ENCODE results near the gene TPPP2. TPM values are rescaled to one million over a fixed set of nuclear protein-coding genes. Genes with fewer than 3 reads are reported as not detected.
"Not testable (repeated sequence)": the region's sequence is repeated elsewhere in the genome, so short reads cannot be mapped to it uniquely, and the experiment has no call there.

TPPP2 gene
- total RNA-seq, 1 experiment from 2014 or later = not detected

DNA sequence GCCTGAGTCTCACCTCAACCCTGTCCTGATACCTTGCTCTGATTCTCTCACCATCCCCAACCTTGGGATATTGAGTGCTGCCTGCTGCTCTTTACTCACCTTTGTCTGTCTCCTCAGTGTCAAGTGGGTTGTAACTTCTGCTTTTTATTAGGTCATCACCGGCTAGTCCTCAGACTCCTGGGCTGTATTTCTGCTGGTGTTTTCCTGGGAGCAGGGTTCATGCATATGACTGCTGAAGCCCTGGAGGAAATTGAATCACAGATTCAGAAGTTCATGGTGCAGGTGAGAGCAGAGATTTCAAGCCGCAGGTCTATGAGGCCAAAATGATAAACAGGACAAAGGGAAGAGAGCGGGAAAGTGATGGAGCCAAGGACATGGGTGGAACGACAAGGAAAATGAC is 30.4 kb upstream of the TPPP2 start:
- Histone ChIP-seq H3K27ac (no peak overlapping the region), H3K27me3 (ENCODE audit: insufficient read depth, low read depth) (no peaks in the 10 kb centered on the region), H3K4me2 (peak overlapping the region; percentile 47; the same call in 1 of the 2 replicates), H3K9me2 (ENCODE audit: insufficient read depth) (no peaks in the 10 kb centered on the region), H2AFZ (no peak overlapping the region), H3K9me3 (ENCODE audit: insufficient read depth, low read depth) (no peaks in the 10 kb centered on the region), H3K4me3 (no peak overlapping the region), H3F3A (ENCODE audit: insufficient read depth, low read depth) (peaks cover 13% of the 10 kb centered on the region; the same call in 1 of the 2 replicates), H3K79me2 (ENCODE audit: low read depth) (no peaks in the 10 kb centered on the region), H4K20me1 (ENCODE audit: insufficient read depth) (no peaks in the 10 kb centered on the region), H3K36me3 (ENCODE audit: low read depth) (no peaks in the 10 kb centered on the region), H3K4me1 (replicated peaks; ENCODE audit: insufficient read depth) (peaks cover 20% of the 10 kb centered on the region)
- TF ChIP-seq, protein P1, sequence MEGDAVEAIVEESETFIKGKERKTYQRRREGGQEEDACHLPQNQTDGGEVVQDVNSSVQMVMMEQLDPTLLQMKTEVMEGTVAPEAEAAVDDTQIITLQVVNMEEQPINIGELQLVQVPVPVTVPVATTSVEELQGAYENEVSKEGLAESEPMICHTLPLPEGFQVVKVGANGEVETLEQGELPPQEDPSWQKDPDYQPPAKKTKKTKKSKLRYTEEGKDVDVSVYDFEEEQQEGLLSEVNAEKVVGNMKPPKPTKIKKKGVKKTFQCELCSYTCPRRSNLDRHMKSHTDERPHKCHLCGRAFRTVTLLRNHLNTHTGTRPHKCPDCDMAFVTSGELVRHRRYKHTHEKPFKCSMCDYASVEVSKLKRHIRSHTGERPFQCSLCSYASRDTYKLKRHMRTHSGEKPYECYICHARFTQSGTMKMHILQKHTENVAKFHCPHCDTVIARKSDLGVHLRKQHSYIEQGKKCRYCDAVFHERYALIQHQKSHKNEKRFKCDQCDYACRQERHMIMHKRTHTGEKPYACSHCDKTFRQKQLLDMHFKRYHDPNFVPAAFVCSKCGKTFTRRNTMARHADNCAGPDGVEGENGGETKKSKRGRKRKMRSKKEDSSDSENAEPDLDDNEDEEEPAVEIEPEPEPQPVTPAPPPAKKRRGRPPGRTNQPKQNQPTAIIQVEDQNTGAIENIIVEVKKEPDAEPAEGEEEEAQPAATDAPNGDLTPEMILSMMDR (conservative IDR thresholded peaks at IDR 0.05) = no peak
- no peak for TF ChIP-seq EZH2 (IDR thresholded peaks at IDR 0.05; ENCODE audit: low read depth)
- intact Hi-C loops (cut with micrococcal nuclease; ENCODE audit: unreplicated experiment) = loop anchor here (2.0 to 5.0 kb wide), 2 partner anchors 29 to 367 kb away; no protein-coding TSS in a partner anchor
- no peak for DNase-seq
- ChIA-PET CTCF (interaction anchor here (1.1 to 1.9 kb wide), 3 partner anchors 15 to 105 kb away, joined by 3 to 9 read pairs (median 4); no protein-coding TSS in a partner anchor), POLR2A (ENCODE audit: unreplicated experiment) (no interaction called here)
- no TSS peak for BruUV-seq (replicated peaks)

DNA sequence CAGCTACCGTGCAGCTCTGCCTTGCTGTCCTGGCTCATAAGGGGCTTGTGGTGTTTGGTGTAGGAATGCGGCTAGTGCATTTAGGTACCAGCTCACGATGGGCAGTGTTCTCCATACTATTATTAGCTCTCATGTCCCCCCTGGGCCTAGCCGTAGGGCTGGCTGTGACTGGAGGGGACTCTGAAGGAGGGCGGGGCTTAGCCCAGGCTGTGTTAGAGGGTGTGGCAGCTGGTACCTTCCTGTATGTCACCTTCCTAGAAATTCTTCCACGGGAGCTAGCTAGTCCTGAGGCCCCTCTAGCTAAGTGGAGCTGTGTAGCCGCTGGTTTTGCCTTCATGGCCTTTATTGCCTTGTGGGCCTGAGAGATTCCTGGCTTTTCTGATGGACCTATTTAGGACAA is 28.8 kb upstream of the TPPP2 start:
- no peaks in the 10 kb centered on the region for H4K20me1 ChIP-seq (ENCODE audit: insufficient read depth)
- H3K9me2 ChIP-seq (ENCODE audit: insufficient read depth) = no peaks in the 10 kb centered on the region
- intact Hi-C loops (cut with micrococcal nuclease; ENCODE audit: unreplicated experiment) = no loop called here
- ChIA-PET POLR2A (ENCODE audit: unreplicated experiment) (interaction anchor here (0.7 kb wide), 1 partner anchor 1573 kb away, joined by 4 read pairs; no protein-coding TSS in a partner anchor), CTCF (interaction anchor here (0.5 kb wide), 1 partner anchor 27 kb away, joined by 4 read pairs; no protein-coding TSS in a partner anchor)
- BruUV-seq (replicated peaks) = no TSS peak
- H3K4me2 ChIP-seq = no peak overlapping the region
- TF ChIP-seq, protein P1 (conservative IDR thresholded peaks at IDR 0.05) = no peak
- no peak for TF ChIP-seq EZH2 (IDR thresholded peaks at IDR 0.05; ENCODE audit: low read depth)
- H2AFZ ChIP-seq = no peak overlapping the region
- no peak overlapping the region for H3K4me3 ChIP-seq
- H3K36me3 ChIP-seq (ENCODE audit: low read depth) = no peaks in the 10 kb centered on the region
- H3K27ac ChIP-seq = no peak overlapping the region
- DNase-seq = no peak
- peaks cover 13% of the 10 kb centered on the region; the same call in 1 of the 2 replicates for H3F3A ChIP-seq (ENCODE audit: insufficient read depth, low read depth)
- no peaks in the 10 kb centered on the region for H3K9me3 ChIP-seq (ENCODE audit: insufficient read depth, low read depth)
- H3K27me3 ChIP-seq (ENCODE audit: insufficient read depth, low read depth) = no peaks in the 10 kb centered on the region
- peaks cover 20% of the 10 kb centered on the region for H3K4me1 ChIP-seq (replicated peaks; ENCODE audit: insufficient read depth)
- H3K79me2 ChIP-seq (ENCODE audit: low read depth) = no peaks in the 10 kb centered on the region

DNA sequence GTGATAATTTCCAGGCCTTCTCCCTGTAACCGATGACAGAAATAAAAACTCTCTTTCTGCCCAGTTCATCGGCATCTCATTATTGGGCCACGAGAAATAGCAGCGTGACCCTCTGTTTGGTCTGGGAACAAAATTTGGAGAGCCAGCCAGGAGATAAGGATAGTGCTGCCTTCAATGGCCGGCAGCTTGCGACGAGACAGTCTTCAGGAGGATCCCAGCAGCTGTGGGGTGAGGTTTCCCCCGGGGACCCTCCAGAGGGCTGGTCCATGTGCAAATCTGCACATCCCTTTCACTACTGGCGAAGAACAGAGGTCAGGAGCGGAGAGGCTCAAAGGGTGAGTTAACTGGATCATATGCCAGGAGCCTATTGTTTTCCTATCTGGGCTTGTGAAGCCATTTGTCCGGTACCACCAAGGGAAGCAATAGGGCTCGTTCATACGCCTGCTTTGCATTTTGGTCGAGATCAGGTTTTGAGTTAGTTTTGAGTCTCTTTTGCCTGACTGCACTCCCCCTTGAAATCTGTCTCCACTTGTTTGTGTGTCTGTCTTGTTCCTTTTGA is 26.1 kb upstream of the TPPP2 start:
- Histone ChIP-seq H4K20me1 (ENCODE audit: insufficient read depth) (no peaks in the 10 kb centered on the region), H3F3A (ENCODE audit: insufficient read depth, low read depth) (no peaks in the 10 kb centered on the region), H2AFZ (no peak overlapping the region), H3K4me3 (no peak overlapping the region), H3K27me3 (ENCODE audit: insufficient read depth, low read depth) (no peaks in the 10 kb centered on the region), H3K4me1 (replicated peaks; ENCODE audit: insufficient read depth) (peaks cover 6% of the 10 kb centered on the region), H3K9me3 (ENCODE audit: insufficient read depth, low read depth) (no peaks in the 10 kb centered on the region), H3K79me2 (ENCODE audit: low read depth) (no peaks in the 10 kb centered on the region), H3K4me2 (no peak overlapping the region), H3K9me2 (ENCODE audit: insufficient read depth) (no peaks in the 10 kb centered on the region), H3K27ac (no peak overlapping the region), H3K36me3 (ENCODE audit: low read depth) (no peaks in the 10 kb centered on the region)
- intact Hi-C loops (cut with micrococcal nuclease; ENCODE audit: unreplicated experiment) = no loop called here
- TF ChIP-seq, protein P1 (conservative IDR thresholded peaks at IDR 0.05) = no peak
- TF ChIP-seq EZH2 (IDR thresholded peaks at IDR 0.05; ENCODE audit: low read depth) = no peak
- no TSS peak for BruUV-seq (replicated peaks)
- no peak for DNase-seq
- POLR2A ChIA-PET (ENCODE audit: unreplicated experiment) = no interaction called here
- CTCF ChIA-PET = no interaction called here

DNA sequence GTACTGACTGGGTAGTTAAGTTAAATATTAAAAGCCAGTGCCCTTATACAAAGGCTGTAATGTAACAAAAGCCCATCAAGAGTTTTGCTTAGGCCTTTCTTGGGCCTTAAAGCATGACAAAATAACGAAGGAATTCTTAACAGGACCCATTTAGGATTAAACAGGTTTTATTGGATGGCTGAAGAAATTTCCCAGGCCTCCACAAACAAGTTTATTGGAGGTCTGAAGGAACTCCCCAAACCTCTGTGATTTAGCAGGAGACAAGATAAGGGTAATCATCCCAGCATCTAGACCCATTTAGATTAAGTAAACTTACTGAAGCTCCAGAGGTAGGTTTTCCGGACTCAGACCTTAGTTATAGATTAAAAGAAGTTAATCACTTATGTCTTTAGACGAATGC is 20.3 kb upstream of the TPPP2 start:
- H4K20me1 ChIP-seq (ENCODE audit: insufficient read depth); H3K4me3 ChIP-seq; H2AFZ ChIP-seq; H3K79me2 ChIP-seq (ENCODE audit: low read depth); H3K9me2 ChIP-seq (ENCODE audit: insufficient read depth); DNase-seq; H3K27ac ChIP-seq; H3K4me1 ChIP-seq (replicated peaks; ENCODE audit: insufficient read depth); BruUV-seq (replicated peaks); H3K27me3 ChIP-seq (ENCODE audit: insufficient read depth, low read depth); H3K9me3 ChIP-seq (ENCODE audit: insufficient read depth, low read depth); H3K36me3 ChIP-seq (ENCODE audit: low read depth); H3F3A ChIP-seq (ENCODE audit: insufficient read depth, low read depth); H3K4me2 ChIP-seq; CTCF ChIA-PET: not testable (repeated sequence)
- intact Hi-C loops (cut with micrococcal nuclease; ENCODE audit: unreplicated experiment) = loop anchor here (10.0 kb wide), 1 partner anchor 55 kb away; no protein-coding TSS in a partner anchor
- POLR2A ChIA-PET (ENCODE audit: unreplicated experiment) = interaction anchor here (0.7 kb wide), 1 partner anchor 92 kb away, joined by 7 read pairs; no protein-coding TSS in a partner anchor
